Skin epidermis (tissue), 12 donors: ENCODE data around the gene MPRIP.
A peak's percentile ranks its signal among the peaks of the same experiment; 100 is the strongest.

Experiments used
- H3K27ac ChIP-seq, 21 experiments: fragments of 200-600 bp; sonication (generic) in 11 of 21; one replicate each; pipeline ENCODE4 v1.5.0; 2020; ENCODE audit warnings: mild to moderate bottlenecking in 3 of 21, inconsistent platforms in 2 of 21, moderate library complexity in 2 of 21
- H3K4me3 ChIP-seq, 7 experiments: fragments of 200-600 bp; sonication (generic) in 2 of 7; one replicate each; pipeline ENCODE4 v1.5.0; 2020; ENCODE audit warnings: inconsistent platforms in 2 of 7, mild to moderate bottlenecking in 2 of 7, moderate library complexity in 1 of 7

Gene MPRIP

DNA sequence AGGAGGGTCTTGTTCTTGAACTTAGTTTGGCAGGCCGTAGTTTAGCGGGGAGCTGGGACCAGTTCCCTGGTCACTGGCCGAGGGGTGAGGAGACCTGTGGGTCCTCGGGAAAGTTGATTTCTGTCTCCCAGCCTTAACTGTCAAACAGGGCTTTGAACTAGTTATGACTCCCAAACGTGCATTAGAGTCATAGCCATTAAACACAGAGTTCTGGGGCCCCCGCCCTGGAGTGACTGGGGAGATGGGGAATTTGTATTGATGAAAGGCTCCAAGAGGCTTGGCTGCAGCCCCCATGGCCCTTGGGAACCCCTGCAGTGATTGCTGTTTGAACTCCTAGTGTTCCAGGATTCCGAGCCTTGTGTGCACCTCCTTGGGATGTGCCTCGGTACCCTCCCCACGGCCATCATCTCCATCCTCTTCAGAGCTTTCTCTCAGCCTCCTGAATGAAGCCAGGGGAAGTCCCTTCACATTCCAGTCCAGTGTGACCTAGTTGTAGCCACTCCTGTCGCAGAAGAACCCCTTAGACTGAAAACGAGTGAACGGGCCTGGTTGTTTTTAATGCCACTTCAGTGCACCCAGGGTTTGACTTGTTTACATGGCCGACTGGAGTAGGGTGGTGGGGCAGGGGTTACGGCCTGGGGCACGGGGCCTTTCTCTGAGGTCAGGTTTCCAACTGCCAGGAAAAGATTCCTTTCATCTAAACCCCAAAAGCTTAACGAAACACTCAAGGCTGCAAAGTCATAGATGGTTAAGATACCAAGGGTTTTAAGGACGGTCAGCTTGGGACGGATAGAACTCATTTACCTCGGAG, 1.4 kb downstream of the MPRIP start:
- Histone ChIP-seq H3K4me3 (peak overlapping the region; percentile 50 to 73 (median 66)), H3K27ac (peak overlapping the region; percentile 55 to 90 (median 84))

DNA sequence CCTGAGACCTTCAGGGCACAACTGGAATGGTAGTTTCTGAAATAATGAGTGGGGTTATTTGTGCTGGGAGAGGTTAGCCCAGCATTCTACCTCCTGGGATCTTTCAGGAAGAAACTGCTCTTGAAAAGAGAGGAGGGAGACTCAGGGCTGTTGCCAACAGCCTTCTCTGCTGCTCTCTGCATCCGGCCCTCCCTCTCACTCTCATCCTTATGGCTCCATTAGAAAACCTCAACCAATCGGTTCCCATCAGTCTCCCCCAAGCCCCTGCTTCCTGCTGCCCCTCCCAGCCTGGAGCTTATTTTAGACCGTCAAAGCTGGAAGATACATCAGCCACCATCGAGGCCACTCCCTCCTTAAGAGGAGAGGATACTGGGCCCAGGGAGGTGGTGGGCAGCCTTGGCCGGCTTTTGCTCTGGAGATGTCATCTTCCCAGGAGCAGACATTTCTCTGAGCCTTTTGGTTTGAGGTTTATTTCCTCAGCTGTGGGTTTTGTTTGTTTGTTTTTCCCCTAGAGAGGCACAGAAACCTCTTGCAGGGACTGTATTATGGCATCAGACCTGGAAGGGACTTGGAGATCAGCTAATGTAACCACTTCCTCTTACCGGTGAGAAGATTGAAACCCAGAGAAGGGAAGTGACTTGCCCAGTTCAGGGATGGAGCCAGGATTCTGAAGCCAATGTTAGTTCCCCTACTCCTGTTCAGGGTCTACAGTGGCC, 2.7 kb downstream of the MPRIP start:
- H3K27ac ChIP-seq, result peak overlapping the region in 17 of 21 experiments; percentile 6 to 90 (median 81)
- peak overlapping the region in 2 of 7 experiments; percentile 59 to 67 for H3K4me3 ChIP-seq

DNA sequence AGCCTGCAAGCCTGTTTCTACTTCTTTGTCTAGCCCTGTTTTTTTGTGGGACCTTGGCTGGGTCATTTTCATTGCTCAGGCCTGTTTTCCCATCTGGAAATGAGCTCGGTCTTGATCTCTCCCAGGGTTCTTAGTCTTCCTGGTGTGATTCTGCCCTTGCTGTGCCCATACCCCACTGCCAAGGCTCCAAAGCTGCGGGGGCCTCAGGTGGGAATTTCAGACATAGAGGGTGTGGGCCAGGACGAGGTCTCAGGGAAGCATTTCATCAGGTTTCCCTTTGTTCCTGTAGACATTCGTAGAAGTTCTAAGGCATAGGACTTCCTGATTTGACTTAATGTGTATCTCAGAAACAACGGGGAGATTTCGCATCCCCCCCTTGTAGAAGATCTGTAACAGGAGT, 5.8 kb downstream of the MPRIP start:
- Histone ChIP-seq H3K27ac (peak overlapping the region in 1 of 21 experiments; percentile 1), H3K4me3 (no peak overlapping the region)

DNA sequence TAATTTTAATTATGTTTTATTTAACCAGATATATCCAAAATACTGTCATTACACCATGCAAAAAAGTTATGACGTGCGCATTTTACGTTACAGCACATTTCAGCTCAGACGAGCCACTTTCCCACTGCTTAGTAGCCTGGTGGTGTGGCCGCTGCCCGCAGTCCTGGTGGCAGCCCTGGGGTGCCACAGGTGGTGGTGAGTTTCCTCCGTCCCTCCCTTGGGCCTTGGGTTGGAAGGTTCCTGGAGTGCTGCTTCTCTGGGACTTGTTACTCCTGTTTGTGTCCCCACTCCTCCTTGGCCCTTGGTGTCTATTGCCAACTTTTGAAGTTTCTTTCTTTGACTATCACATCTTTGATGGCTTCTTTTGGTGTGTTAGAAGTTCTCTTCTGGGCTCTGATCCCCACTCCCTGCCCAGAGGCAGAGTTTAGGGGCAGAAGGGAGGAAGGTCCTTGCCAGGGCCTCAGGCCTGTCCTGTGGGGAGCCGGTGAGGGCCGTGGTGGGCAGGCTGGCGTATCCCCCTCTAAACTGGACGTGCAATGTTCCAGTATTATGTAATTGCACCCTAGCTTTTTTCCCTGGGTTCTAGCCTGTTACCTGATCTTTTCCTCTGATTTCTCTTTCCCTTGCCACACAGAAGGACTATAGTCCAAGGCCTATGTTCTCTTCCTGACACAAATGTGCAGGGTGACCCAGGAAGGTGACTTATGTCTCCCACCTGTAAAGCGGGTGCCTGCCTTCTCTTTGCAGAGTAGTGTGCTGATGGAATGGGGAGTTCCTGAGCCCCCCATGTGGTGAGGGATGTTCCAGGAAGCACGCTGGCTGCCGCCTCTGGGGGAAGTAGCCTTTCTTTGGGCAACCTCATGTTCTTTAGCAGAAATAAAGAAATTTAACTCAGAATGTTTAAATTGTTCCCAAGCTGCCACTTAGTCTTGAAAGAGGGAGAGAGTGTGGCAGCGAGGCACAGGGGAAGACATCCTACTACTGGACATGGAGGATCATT, 8.4 kb downstream of the MPRIP start:
- Histone ChIP-seq H3K27ac (peak overlapping the region in 9 of 21 experiments; percentile 16 to 76 (median 43)), H3K4me3 (no peak overlapping the region)

DNA sequence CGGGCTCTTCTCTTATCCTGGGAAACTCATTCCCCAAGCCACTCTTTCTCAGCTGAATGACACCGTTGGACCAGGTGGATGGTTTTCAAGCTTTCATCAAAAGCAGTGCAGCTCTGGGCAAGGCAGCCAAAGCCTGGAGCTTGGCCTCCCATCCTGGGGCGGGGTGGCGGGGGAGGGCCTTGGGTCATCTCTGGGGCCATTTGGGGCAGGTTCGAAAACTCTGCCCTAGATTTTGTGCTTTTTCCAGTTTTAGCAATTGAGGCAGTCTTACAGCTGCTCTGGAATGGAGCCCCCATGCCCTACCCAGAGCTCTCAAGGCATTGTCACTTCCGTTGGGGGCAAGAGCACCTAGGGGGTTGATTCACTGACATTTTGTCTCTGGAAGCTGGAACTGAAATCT, 9.1 kb downstream of the MPRIP start:
- Histone ChIP-seq H3K27ac (peak overlapping the region in 10 of 21 experiments; percentile 16 to 76 (median 38)), H3K4me3 (no peak overlapping the region)

DNA sequence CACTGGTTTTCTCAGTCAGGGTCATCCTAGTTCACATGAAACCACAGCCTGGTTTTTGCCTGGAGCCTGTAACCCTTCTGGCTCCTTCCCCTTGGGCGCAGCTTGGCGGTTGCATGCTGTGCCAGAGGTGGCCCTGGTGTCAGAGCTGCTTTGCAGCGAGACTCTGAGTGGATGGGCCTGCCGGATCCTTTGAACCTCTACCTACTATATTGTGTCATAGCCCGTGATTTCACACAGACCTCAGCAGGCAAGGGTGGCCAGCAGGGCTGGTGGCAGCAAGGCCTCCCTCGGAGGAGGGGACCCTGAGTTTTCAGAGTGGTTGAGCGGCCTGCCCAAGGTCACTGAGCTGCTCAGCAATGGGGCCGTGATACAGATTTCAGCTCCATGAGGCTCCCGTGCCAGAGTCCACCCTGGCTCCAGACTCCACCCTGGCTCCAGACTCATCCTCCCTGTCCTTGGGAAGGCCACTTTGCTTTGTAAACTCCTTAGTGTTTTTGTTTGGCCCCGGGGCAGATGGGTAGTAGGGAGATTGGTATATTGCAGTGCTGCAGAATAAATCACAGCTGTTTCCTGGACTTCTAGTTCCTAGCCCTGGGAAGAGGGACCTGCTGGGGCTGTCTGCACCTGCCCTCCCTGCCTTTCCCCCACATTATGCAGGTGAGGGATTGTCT, 9.7 kb downstream of the MPRIP start:
- H3K4me3 ChIP-seq, result no peak overlapping the region
- H3K27ac ChIP-seq, result peak overlapping the region in 15 of 21 experiments; percentile 1 to 76 (median 31)

DNA sequence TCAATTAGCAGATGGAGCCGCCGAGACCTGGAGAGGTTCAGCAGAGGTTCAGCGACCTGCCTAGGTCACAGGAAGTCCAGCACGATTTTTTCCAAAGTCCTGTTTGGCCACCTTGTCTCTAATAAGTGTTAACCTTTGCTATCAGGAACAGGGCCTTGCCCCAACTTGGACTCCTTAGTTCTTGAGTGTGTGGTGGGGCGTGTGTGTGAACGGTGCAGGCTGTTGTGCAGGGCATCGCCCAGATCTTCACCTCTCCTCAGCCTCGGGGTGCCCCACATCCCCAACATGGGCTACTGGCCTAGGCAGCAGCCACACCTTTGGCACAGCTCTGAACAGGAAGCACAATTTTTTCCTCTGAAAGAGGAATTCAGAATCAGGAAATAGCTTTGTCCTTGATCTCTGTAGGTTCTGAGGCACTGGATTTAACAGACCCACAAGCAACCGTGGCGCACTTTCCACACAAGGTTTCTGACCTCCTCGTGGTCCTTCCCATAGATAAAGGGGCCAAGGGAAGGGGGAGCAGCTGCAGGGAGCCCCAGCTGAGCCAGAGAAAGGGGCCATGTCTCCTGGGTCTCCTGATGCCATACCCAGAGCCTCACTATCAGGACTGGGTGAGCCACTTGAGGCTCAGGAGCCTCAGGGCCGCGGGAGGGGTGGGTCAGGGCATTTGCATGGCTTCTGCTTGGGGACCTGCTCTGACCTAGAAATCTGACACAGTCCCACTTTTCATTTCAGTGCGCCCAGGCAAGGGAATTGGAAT, 10.4 kb downstream of the MPRIP start:
- peak overlapping the region in 13 of 21 experiments; percentile 1 to 76 (median 40) for H3K27ac ChIP-seq
- H3K4me3 ChIP-seq, result no peak overlapping the region

DNA sequence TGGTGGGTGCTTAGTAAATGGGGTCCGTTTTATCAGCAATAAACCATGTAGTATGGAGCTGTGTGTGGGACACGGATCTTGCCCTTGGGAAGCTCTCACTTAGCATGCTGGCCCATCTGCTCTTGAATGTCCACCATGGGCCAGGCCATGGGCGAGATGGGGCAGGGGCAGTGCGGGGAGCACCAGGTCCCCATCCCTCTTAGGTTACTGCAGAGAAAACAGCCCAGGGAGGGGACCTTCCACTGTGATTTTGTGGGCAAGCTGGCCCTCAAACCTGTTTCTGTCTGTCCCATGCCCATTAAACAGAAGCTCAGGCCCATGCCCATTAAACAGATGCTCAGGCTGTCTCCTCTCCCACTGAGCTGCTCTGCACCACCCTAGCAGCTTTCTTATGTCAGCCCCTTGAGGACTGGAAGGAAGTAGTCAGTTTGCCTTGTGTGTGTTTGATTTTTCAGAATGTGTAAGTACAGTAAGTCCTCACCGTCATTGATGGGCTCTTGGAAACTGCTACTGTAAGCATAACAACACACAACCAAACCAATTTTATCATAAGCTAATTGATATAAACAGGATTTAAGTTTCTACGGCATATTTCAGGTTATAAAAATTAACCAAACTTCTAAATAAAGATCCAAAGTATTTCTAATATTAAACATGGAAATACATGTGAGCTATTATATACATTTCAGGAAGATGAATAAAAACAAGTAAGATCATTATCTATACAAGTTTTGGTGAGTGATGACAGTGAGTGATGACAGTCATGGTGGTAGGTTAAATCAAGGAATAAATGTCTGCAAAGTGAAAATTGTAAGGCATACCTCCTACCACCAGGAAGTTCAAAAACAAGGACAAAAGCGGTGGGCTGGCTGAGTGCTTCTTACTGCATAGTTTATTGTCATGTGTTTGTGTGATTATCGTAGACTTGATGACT, 11.5 kb downstream of the MPRIP start:
- Histone ChIP-seq H3K4me3 (no peak overlapping the region), H3K27ac (peak overlapping the region in 2 of 21 experiments; percentile 61 to 67)

DNA sequence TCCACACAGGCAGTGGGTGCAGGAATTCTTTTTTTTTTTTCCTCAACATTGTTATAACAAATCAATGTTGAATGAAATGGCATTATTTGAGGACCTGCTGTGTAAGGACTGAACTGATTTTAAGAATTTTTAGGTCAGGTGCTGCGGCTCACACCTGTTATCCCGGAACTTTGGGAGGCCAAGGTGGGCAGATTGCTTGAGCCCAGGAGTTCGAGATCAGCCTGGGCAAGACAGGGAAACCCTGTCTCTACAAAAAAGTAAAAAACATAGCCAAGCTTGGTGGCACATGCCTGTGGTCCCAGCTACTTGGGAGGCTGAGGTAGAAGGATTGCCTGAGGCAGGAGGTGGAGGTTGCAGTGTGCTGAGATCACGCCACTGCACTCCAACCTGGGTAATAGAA, 12.4 kb downstream of the MPRIP start:
- Histone ChIP-seq H3K4me3 (no peak overlapping the region), H3K27ac (peak overlapping the region in 5 of 21 experiments; percentile 32 to 87 (median 81))

DNA sequence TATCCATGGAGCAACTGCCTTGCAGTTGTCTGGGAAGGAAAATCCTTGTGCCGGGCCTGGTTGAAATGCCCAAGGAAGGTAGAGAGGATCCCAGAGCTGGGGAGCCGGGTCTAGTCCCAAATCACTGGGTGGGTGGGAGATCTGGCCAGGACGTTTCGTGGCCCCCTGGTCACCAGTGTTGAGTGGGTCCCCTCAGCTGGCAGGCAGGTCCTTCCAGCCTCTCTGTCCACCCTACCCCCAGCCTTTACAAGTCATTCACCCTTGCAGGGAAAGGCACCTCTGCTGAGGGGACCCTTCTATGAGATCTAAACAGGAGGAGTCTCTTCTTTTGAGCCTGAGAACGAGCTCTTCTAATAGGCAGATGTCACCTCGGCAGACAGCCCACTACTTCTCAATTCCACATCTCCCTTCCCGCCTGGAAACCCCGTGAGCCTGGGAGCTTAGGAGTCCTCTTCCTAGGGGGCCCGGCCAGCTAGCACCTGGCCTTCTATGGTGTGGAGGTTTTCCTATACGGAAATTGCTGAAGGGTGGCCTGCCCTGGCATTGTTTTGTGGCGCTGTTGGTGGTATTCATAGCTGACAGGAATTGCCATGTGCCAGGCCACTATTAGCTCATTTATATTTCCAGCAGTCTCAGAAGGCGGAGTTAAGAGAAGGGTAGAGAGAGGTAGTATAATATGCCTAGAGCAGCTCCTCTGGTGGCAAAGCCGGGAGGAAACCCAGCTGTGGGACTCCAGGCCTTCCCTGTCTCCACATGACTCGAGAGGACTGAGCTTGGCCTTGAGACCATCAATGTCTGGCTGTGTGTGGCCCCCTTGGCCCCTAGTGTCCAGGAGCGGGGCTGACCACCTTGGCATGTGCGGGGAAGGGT, 13.3 kb downstream of the MPRIP start:
- Histone ChIP-seq H3K27ac (peak overlapping the region in 14 of 21 experiments; percentile 10 to 87 (median 62)), H3K4me3 (no peak overlapping the region)

DNA sequence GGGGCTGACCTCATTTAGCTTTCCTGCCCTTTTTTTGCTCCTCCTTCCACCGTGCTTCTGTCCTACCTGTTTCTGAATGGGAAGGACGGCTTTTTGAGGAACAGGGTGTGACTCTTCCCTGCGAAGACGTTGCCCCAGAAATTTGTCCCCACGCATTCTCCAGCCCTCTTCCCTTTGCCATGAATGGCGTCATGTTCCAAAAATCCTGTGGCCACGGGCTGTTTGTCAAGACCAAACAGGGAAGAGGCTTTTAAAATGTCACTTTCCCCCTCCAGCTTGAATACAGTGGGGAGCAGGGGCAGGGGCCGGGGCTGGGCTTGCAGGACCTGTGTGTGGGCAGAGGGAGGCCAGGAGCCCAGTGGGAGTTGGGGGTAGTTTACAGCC, 13.9 kb downstream of the MPRIP start:
- peak overlapping the region in 14 of 21 experiments; percentile 10 to 87 (median 62) for H3K27ac ChIP-seq
- H3K4me3 ChIP-seq, result no peak overlapping the region

DNA sequence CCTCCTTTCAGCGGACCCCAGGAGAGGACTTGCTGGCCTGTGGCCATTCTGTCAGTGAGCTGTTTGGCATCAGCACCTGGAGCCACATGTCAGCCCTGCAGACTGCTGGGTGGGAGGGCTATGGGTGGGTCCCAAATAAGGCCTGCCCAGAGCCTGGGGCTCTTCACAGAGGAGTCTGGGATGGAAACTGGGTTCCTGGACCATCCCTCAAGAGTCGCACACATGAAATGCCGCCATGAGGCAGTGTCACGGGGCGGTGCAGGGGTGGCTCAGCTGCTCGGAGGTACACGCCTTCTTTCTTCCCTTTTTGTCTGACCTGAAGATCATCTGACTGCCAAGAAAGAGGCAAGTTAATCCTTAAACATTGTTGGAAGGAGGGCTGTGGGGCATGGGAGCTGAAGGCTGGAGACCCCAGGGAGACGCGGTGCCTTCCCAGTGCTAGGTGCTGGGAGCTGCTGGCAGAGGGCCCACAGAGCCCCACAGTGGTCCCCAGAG, 14.8 kb downstream of the MPRIP start:
- H3K27ac ChIP-seq, result peak overlapping the region in 5 of 21 experiments; percentile 60 to 87 (median 85)
- no peak overlapping the region for H3K4me3 ChIP-seq

DNA sequence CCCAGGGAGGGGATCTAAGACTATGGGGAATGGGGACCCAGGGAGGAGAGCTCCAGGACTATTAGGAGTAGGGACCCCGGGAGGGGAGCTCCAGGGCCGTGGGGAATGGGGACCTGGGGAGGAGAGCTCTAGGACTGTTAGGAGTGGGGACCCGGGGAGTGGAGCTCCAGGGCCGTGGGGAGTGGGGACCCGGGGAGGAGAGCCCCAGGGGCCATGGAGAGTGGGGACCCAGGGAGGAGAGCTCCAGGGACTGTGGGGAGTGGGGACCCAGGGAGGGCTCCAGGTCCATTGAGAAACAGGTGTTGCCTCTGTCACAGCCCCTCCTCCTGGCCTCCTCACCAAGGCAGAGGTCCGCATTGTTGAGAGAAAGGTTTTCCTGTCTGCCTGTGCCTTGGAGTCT, 16.0 kb downstream of the MPRIP start:
- Histone ChIP-seq H3K27ac (peak overlapping the region in 4 of 21 experiments; percentile 23 to 67 (median 48)), H3K4me3 (no peak overlapping the region)

DNA sequence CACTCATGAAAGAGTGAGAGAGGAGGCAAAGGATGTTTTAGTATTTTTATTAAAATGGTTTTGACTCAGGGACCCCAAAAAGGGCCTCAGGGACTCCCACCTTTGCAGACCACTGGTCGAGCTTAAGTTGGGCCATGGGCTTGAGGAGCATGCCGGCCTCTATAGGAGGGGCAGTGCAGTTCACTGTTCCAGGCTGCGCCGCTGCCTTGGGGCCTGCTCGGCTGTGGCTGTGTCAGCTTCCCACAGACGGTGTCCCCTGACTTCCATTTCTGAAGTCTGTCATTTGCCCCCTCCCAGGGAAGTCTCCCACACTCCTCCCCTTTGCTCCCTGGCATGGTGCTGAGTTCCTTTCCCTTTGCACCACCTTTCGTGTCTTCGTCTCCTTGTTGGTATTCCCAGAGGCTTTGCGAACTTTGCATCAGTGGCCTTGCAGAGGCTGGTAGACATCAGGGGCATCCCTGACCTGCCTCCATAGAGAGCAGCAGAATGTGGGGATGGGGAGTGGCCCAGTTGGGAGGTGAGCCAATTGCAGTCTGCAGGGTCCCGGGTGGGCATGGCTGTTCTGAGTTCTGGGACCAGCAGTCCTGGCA, 17.1 kb downstream of the MPRIP start:
- no peak overlapping the region for H3K27ac ChIP-seq
- no peak overlapping the region for H3K4me3 ChIP-seq

DNA sequence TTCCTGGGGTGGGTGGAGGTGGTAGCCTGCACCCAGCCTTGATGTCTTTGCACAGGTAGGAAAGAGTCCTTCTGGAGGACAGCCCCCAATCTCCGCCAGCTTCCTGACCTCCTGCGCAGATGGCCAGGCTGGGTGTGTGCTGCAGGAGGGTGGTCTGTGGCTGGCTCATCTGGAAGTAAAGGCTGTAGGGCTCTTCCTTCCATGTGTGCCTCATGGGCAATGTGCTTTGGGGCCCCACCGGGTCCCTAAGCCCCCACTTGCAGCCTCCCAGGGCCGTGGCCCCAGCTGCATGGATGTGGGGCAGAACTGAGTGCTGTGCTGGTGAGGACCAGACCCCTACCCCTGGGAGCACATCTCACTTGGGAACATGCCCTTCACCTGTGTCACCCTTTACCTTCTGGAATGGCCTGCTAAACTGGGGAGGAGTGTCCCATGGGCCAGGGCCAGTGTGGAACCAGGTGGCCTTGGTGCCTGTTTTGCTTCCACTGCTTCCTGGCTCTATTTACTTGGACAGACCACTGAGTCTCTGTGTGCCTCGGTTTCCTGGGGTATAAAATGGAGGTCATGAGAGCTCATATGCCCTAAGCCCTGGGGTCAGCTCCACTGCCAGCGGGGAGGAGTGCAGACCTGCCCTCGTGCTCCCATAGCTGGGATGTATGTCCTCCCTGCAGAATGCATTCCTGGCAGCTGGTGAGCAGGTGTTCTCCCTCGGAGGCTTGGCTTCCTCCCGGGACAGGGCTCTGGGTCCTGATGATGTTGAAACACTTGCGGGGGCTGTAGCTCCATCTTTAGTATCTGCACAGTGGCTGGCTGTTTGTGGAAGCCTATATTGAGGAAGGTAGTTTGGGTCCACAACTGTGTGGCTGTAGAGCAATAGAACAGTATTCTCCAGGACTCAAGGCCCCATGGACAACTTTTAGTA, 18.0 kb downstream of the MPRIP start:
- H3K4me3 ChIP-seq, result no peak overlapping the region
- H3K27ac ChIP-seq, result peak overlapping the region in 1 of 21 experiments; percentile 1
